Measurements from ENCODE around the gene RAB3A.

The RAB3A gene

DNA sequence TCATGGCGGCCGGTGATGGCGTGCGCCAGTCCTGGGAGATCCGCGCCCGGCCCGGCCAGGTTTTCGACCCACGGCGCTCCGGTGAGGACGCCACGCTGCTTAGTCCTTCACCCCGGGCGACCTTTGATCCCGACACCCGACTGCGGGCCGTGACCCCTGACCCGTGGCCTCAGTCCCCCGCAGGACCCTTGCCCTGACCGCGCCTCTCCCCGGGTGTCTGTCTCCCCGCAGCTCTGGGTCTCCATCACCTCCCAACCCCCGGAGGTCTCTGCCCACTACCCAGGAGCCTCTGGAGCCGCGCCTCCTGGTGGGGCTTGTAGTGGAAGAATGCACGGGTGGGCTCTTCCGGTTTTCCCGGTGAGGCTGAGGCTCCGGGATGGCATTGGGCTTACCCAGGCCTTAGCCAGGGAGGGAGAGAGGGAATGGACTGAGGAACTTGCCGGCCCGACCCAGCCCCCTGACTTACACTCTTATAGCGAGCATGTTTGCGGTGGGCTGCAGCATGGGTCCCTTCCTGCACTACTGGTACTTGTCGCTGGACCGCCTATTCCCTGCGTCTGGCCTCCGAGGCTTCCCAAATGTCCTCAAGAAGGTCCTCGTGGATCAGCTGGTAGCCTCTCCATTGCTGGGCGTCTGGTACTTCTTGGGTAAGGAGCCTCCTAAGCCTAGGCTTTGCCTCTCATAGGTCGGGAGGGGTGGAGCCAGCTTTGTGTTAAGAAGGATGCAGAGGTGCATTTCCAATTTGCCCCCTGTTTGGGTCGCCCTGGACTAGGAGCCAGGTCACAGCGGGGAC is 10.3 kb downstream of the RAB3A start (continued):
- TF ChIP-seq, protein P1, sequence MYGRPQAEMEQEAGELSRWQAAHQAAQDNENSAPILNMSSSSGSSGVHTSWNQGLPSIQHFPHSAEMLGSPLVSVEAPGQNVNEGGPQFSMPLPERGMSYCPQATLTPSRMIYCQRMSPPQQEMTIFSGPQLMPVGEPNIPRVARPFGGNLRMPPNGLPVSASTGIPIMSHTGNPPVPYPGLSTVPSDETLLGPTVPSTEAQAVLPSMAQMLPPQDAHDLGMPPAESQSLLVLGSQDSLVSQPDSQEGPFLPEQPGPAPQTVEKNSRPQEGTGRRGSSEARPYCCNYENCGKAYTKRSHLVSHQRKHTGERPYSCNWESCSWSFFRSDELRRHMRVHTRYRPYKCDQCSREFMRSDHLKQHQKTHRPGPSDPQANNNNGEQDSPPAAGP (tag by site-specific recombination; IDR thresholded peaks at IDR 0.05): peak; percentile 53; the same call in 1 of the 2 replicates
- TF ChIP-seq SCRT2 (tag by site-specific recombination; IDR thresholded peaks at IDR 0.05) (peak; percentile 24; the same call in 1 of the 2 replicates), SP7 (tag by site-specific recombination; IDR thresholded peaks at IDR 0.05) (peak; percentile 32; the same call in 1 of the 2 replicates), ZNF843 (tag by site-specific recombination; IDR thresholded peaks at IDR 0.05) (peak; percentile 30; the same call in 1 of the 2 replicates), ZNF138 (tag by site-specific recombination; IDR thresholded peaks at IDR 0.05; ENCODE audit: borderline replicate concordance) (no peak), ZNF335 (tag by site-specific recombination; conservative IDR thresholded peaks at IDR 0.05) (peak; percentile 56; the same call in 1 of the 2 replicates)
- TF ChIP-seq, protein P2, sequence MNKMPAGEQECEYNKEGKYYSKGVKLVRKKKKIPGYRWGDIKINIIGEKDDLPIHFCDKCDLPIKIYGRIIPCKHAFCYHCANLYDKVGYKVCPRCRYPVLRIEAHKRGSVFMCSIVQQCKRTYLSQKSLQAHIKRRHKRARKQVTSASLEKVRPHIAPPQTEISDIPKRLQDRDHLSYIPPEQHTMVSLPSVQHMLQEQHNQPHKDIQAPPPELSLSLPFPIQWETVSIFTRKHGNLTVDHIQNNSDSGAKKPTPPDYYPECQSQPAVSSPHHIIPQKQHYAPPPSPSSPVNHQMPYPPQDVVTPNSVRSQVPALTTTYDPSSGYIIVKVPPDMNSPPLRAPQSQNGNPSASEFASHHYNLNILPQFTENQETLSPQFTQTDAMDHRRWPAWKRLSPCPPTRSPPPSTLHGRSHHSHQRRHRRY (tag by site-specific recombination; IDR thresholded peaks at IDR 0.05): no peak

DNA sequence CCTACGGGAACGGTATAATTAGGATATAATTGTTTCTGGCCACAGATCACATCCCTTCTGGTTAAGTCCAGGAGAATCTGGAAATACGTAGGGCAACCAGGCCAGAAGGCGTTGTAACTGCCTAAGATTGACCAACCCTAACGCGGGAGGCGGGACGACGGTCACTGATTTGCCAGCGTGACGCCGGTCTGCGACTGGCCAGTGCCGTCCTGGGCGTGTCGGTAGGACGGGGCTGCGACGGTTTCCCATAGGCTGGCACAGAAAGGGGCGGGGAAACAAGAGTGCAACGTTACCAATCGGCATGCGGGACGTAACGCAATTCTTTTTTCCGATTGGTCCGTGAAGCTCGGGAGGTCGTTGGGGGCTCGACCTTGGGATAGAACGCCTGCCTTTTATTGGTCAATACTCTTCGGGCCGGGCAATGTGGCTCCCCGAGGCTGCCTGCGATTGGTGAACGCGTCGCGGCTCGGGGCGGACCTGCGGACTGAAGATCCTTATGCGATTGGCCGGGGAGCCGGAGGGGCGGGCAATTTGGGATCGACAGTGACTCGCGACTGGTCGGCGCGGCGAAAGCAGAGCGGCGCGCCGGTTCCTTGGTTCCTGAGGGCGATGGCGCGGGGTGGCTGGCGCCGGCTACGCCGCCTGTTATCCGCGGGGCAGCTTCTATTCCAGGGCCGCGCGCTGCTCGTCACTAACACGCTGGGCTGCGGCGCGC is 11.0 kb downstream of the RAB3A start, which contains the start of gene MPV17L2:
MPV17L2 (plus strand) TSS at position 546 of the 715 bp plus-strand sequence; CDS start at position 610, 64 bp downstream.
- Histone ChIP-seq H3K9me3 (ENCODE audit: control insufficient read depth, insufficient read depth, low read depth, low read length) (no peaks in the 10 kb centered on the region), H3K27ac (ENCODE audit: extremely low read depth, low read depth, low read length) (peak within 1 kb of the TSS; percentile 40; the same call in 1 of the 2 replicates), H3K36me3 (ENCODE audit: control insufficient read depth in 2 of 2, insufficient read depth in 1 of 2, low read length in 2 of 2) (peaks cover 0 to 14% of the 10 kb centered on the region in 2 experiments; a peak in 2 of 3 replicates), H3K4me1 (ENCODE audit: control insufficient read depth, insufficient read depth, low read length) (no peaks in the 10 kb centered on the region), H3K4me3 (ENCODE audit: low read depth, low read length) (peak within 1 kb of the TSS; percentile 76)
- CTCF ChIA-PET: interaction anchor here (0.6 to 2.9 kb wide), 12 partner anchors 10 to 218 kb away, joined by 3 to 16 read pairs (median 5); partner anchors contain the start of gene RAB3A
- POLR2A ChIA-PET: interaction anchor here (0.6 to 2.3 kb wide), 16 partner anchors 9 to 369 kb away, joined by 3 to 8 read pairs (median 4); partner anchors contain the start of genes JUND, MAST3 and RAB3A
- TF ChIP-seq ZNF423 (tag by site-specific recombination; IDR thresholded peaks at IDR 0.05) (no peak), ZNF391 (tag by site-specific recombination; IDR thresholded peaks at IDR 0.05; ENCODE audit: borderline replicate concordance, low read depth) (no peak), ZBTB8A (tag by site-specific recombination; IDR thresholded peaks at IDR 0.05) (no peak), ZNF335 (tag by site-specific recombination; conservative IDR thresholded peaks at IDR 0.05) (no peak), ZNF830 (tag by site-specific recombination; IDR thresholded peaks at IDR 0.05; ENCODE audit: low read depth) (no peak), ZBTB1 (tag by site-specific recombination; IDR thresholded peaks at IDR 0.05) (no peak), ZXDB (tag by site-specific recombination; IDR thresholded peaks at IDR 0.05) (no peak), ZNF768 (tag by site-specific recombination; IDR thresholded peaks at IDR 0.05) (no peak), ZNF133 (tag by site-specific recombination; IDR thresholded peaks at IDR 0.05) (no peak), BCL11B (tag by site-specific recombination; IDR thresholded peaks at IDR 0.05; ENCODE audit: low read depth) (peak; percentile 89), GLIS2 (tag by site-specific recombination; IDR thresholded peaks at IDR 0.05) (peak; percentile 43), GLI4 (tag by site-specific recombination; IDR thresholded peaks at IDR 0.05) (no peak), SP2 (tag by site-specific recombination; IDR thresholded peaks at IDR 0.05) (peak; percentile 100), ZNF76 (tag by site-specific recombination; IDR thresholded peaks at IDR 0.05; ENCODE audit: borderline replicate concordance, low read depth) (no peak), GLI2 (tag by site-specific recombination; IDR thresholded peaks at IDR 0.05; ENCODE audit: borderline replicate concordance, low read depth) (no peak), EGR2 (tag by site-specific recombination; IDR thresholded peaks at IDR 0.05; ENCODE audit: low read depth) (no peak), SP3 (tag by site-specific recombination; IDR thresholded peaks at IDR 0.05) (peak; percentile 97), GFI1B (tag by site-specific recombination; IDR thresholded peaks at IDR 0.05) (no peak)
- TF ChIP-seq, protein P3, sequence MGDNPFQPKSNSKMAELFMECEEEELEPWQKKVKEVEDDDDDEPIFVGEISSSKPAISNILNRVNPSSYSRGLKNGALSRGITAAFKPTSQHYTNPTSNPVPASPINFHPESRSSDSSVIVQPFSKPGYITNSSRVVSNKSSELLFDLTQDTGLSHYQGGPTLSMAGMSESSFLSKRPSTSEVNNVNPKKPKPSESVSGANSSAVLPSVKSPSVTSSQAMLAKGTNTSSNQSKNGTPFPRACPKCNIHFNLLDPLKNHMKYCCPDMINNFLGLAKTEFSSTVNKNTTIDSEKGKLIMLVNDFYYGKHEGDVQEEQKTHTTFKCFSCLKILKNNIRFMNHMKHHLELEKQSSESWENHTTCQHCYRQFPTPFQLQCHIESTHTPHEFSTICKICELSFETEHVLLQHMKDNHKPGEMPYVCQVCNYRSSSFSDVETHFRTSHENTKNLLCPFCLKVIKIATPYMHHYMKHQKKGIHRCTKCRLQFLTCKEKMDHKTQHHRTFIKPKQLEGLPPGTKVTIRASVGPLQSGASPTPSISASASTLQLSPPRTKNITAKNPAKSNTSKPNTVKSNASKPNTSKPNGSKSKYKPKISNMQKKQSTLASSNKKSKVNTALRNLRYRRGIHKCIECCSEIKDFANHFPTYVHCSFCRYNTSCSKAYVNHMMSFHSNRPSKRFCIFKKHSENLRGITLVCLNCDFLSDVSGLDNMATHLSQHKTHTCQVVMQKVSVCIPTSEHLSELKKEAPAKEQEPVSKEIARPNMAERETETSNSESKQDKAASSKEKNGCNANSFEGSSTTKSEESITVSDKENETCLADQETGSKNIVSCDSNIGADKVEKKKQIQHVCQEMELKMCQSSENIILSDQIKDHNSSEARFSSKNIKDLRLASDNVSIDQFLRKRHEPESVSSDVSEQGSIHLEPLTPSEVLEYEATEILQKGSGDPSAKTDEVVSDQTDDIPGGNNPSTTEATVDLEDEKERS (tag by site-specific recombination; IDR thresholded peaks at IDR 0.05): no peak
- TF ChIP-seq, protein P4, sequence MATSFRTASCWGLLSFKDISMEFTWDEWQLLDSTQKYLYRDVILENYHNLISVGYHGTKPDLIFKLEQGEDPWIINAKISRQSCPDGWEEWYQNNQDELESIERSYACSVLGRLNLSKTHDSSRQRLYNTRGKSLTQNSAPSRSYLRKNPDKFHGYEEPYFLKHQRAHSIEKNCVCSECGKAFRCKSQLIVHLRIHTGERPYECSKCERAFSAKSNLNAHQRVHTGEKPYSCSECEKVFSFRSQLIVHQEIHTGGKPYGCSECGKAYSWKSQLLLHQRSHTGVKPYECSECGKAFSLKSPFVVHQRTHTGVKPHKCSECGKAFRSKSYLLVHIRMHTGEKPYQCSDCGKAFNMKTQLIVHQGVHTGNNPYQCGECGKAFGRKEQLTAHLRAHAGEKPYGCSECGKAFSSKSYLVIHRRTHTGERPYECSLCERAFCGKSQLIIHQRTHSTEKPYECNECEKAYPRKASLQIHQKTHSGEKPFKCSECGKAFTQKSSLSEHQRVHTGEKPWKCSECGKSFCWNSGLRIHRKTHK (tag by site-specific recombination; IDR thresholded peaks at IDR 0.05): no peak
- TF ChIP-seq, protein P5, sequence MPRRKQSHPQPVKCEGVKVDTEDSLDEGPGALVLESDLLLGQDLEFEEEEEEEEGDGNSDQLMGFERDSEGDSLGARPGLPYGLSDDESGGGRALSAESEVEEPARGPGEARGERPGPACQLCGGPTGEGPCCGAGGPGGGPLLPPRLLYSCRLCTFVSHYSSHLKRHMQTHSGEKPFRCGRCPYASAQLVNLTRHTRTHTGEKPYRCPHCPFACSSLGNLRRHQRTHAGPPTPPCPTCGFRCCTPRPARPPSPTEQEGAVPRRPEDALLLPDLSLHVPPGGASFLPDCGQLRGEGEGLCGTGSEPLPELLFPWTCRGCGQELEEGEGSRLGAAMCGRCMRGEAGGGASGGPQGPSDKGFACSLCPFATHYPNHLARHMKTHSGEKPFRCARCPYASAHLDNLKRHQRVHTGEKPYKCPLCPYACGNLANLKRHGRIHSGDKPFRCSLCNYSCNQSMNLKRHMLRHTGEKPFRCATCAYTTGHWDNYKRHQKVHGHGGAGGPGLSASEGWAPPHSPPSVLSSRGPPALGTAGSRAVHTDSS (tag by site-specific recombination; IDR thresholded peaks at IDR 0.05): no peak

Measured in HEK293 (cell line).